B cell (primary cell): ENCODE measurements around the gene ZBTB40.

ENCODE experiments used
- EZH2 ChIP-seq: IDR thresholded peaks from 2 replicates; pipeline ENCODE4 v1.6.1; 2012; ENCODE audit warnings: borderline replicate concordance, low read depth, mild to moderate bottlenecking, moderate library complexity, low read length; ENCODE audit not compliant: insufficient read depth, poor library complexity, severe bottlenecking
- TF ChIP-seq, protein P1 (sequence below): fragments of 200-600 bp; IDR thresholded peaks from one replicate; pipeline ENCODE4 v1.8.0; 2022; ENCODE audit warnings: antibody characterized with exemption, mild to moderate bottlenecking

DNA sequence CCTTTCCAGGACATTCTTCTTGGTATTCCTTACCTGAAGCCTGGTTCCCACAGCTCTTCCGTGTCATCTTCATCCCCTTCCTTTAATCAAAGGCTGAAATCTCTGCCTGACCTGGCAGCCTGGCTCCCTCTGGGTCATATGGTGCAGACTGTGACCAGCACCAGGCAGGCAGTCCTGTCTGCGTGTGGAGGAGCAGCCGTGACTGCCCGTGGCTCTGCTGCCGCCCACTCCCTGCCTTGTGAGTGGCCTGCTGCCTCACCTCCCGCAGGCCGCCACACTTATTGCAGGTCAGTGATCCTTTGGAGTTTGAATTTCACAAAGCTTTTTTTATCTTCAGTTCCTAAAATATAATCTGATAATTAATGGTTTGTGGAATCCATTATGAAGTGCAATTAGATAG, 75.5 kb downstream of the ZBTB40 start:
- TF ChIP-seq, protein P1, sequence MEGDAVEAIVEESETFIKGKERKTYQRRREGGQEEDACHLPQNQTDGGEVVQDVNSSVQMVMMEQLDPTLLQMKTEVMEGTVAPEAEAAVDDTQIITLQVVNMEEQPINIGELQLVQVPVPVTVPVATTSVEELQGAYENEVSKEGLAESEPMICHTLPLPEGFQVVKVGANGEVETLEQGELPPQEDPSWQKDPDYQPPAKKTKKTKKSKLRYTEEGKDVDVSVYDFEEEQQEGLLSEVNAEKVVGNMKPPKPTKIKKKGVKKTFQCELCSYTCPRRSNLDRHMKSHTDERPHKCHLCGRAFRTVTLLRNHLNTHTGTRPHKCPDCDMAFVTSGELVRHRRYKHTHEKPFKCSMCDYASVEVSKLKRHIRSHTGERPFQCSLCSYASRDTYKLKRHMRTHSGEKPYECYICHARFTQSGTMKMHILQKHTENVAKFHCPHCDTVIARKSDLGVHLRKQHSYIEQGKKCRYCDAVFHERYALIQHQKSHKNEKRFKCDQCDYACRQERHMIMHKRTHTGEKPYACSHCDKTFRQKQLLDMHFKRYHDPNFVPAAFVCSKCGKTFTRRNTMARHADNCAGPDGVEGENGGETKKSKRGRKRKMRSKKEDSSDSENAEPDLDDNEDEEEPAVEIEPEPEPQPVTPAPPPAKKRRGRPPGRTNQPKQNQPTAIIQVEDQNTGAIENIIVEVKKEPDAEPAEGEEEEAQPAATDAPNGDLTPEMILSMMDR = no peak
- TF ChIP-seq EZH2 = no peak
